Retinal pigment epithelial cell (primary cell): ENCODE data around the gene SEMA4B.

Experiments
- DNase-seq: peaks from one replicate; pipeline ENCODE4 v3.0.0-alpha.2; 2010; ENCODE audit warnings: low read depth
- H3K4me3 ChIP-seq: 2 replicates; pipeline ENCODE4 v1.5.1; 2011; ENCODE audit warnings: mild to moderate bottlenecking, low read length, control low read depth, moderate library complexity
- CTCF ChIP-seq: conservative IDR thresholded peaks from 2 replicates; pipeline ENCODE4 v1.5.1; 2011; ENCODE audit warnings: low read depth, low read length, control low read depth, inconsistent platforms

The SEMA4B gene

GRCh38 chr15:90200534-90201129, 498 bp upstream of the SEMA4B start:
- peak overlapping the region; percentile 79 for H3K4me3 ChIP-seq
- DNase-seq, result no peak
- no peak for TF ChIP-seq CTCF

GRCh38 chr15:90201944-90202375, 830 bp downstream of the SEMA4B start:
- TF ChIP-seq CTCF, result no peak
- DNase-seq, result no peak
- peak overlapping the region; percentile 79 for H3K4me3 ChIP-seq

GRCh38 chr15:90202929-90203328, 1.8 kb downstream of the SEMA4B start:
- H3K4me3 ChIP-seq, result peak overlapping the region; percentile 79

GRCh38 chr15:90203473-90203872, 2.3 kb downstream of the SEMA4B start:
- no peak for DNase-seq
- peak overlapping the region; percentile 79 for H3K4me3 ChIP-seq
- no peak for TF ChIP-seq CTCF

More at GRCh38 chr15:90202929-90203328, 1.8 kb downstream of the SEMA4B start:
- no peak for DNase-seq
- TF ChIP-seq CTCF, result no peak

- no peak for TF ChIP-seq CTCF
- peak overlapping the region; percentile 8 for H3K4me3 ChIP-seq
- no peak for DNase-seq
Measured at GRCh38 chr15:90203922-90204321, 2.8 kb downstream of the SEMA4B start.

- DNase-seq, result no peak
- H3K4me3 ChIP-seq, result no peak overlapping the region
- TF ChIP-seq CTCF, result no peak
Measured at GRCh38 chr15:90205050-90205848, 4.1 kb downstream of the SEMA4B start.

GRCh38 chr15:90205886-90206285, 4.8 kb downstream of the SEMA4B start:
- no peak overlapping the region for H3K4me3 ChIP-seq
- no peak for DNase-seq
- TF ChIP-seq CTCF, result no peak
